HG02885 (cell line): ENCODE measurements around the gene OR10K2.
"Not testable (repeated sequence)": the region's sequence is repeated elsewhere in the genome, so short reads cannot be mapped to it uniquely, and the experiment has no call there.

ENCODE experiments used
- ATAC-seq: cut with Tn5 transposase; IDR thresholded peaks from one replicate; pipeline ENCODE4 v1.9.1; 2021; ENCODE audit warnings: mild to moderate bottlenecking; ENCODE audit not compliant: unreplicated experiment, poor library complexity

The OR10K2 gene

DNA sequence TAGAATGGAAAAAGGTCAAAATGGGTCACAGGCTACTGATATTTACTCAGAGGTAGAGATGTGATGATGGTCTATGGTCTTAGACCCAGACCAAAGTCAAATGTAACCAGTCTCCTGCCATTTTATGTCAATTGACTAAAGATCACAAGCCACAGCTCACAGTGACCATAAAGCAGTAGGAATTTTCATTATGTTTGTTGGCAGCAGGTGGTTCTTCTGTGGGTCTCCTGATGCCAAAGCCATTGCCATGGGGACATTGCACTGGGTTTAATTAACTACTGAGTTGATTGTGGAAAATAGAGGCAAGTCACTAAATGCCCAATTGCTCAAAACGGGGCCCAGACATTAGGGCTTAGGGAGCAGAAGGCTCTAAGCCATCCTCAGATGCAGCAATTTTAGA lies at the start of gene OR10K2:
TSS of gene OR10K2 (minus strand) at position 101 of the 400 bp plus-strand sequence. CDS start 5,371 bp downstream, outside the sequence.
- ATAC-seq, result no peak

DNA sequence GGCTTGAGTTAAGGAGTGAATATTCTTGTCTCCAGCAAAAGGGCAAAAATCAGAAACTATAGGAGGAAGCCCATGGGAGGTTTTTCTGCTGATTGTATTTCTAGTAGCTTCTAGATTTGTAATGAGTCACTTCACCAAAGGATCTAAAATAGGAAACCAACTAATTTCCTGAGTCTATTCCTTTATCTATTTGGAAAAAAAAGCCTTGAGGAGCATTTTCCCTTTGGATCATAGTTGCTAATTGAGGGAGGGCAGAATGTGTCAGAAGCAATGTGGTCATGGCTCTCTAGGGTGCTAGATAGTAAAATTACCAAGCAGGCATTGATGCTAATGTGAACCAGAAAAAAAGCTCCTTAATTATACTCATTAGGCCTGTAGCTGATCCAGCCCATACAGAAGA lies 45.9 kb upstream of the OR10K2 start, which contains the start of gene OR10R2:
TSS of gene OR10R2 (plus strand) at position 301 of the 400 bp plus-strand sequence. CDS start 106 bp downstream, outside the sequence.
- no peak for ATAC-seq

- ATAC-seq, result no peak
Observed at GRCh38 chr1:158461534-158461933, 35.5 kb upstream of the OR10K2 start, which contains the start of gene OR10K1. Gene OR10K1 (plus strand): TSS chr1:158461834. CDS start chr1:158465562, 3,728 bp downstream.

GRCh38 chr1:158458263-158458662 lies 32.2 kb upstream of the OR10K2 start:
- ATAC-seq, result no peak

- ATAC-seq, result no peak
Observed at GRCh38 chr1:158457246-158457645, 31.2 kb upstream of the OR10K2 start.

DNA sequence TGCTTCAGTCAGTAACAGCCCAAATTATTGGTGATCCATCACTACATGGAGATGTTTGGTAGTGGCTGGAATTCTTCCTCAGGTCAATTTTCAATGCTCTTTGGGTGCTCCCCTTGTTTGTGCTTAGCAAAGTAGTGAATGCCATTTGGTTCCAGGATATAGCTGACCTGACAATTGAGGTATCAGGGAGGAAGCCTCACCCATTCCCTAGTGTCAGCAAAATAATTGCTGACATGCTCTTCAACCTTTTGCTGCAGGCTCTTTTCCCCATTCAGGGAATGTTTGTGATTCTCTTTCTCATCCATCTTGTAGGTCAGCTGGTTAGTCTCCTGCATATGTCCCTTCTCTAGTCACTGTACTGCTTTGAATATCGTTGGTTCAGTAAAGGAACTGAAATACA lies 28.5 kb upstream of the OR10K2 start:
- ATAC-seq, result no peak

DNA sequence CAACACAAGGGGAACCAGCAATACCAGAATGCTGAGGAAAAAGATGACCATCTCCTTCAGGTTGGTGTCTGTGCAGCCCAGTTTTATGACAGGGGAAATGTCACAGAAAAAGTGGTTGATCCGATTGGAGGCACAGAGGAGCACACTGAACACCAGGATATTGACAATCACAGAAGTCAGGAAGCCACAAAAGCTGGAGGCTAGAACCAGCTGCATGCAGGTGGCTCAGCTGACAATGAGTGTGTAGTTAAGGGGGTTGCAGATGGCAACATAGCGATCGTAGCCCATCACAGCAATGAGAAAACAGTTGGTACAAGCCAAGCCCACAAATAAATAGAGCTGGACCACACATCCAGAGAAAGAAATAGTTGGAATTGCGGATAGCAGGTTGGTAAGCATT lies 19.3 kb upstream of the OR10K2 start:
- no peak for ATAC-seq

GRCh38 chr1:158434741-158435140 lies 8.7 kb upstream of the OR10K2 start:
- no peak for ATAC-seq

DNA sequence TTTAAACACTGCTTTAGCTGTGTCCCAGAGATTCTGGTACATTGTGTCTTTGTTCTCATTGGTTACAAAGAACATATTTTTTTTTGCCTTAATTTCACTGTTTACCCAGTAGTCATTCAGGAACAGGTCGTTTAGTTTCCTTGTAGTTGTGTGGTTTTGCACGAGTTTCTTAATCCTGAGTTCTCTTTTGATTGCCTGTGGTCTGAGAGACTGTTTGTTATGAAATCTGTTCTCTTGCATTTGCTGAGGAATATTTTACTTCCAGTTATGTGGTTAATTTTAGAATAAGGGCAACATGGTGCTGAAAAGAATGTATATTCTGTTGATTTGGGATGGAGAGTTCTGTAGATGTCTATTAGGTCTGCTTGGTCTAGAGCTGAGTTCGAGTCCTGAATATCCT lies 4.1 kb upstream of the OR10K2 start:
- ATAC-seq, result not testable (repeated sequence)

DNA sequence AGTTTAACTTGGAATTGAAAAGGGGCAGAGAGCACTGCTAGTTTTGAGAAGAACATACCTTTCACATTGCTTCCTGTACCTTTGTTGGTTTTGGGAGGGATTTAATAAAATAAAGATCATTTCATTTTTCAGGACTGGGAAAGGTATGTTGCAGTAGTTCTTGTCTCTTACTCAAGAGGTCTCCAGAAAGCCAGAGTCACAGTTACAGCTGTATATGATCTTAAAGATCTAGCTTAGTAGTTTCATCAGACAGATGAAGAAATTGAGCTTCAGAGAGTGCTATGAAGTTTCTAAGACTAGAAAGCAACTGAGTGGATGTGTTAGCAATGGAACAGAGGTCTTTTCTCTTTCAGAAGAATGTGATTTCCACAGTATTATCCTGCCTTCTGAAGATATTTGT lies 1.0 kb downstream of the OR10K2 start:
- no peak for ATAC-seq

DNA sequence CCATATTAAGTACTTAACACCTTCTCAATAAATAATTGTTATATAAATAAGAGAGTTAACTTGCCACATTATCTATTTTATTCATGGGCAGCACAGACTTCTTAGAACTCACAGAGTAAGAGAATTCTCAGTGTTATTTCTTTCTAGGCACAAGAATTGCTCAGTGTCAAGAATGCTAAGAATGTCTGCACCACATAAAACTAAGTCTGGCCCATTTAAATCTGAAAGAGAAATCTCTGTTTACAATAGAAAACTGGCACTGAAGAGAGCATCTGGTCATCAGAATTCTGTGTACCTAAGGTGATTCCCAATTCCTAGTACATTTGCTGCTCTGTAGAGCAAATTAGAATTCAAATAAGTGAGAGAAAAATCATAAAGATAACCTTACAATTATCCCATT lies 3.8 kb downstream of the OR10K2 start:
- no peak for ATAC-seq

GRCh38 chr1:158417586-158417985 lies 8.5 kb downstream of the OR10K2 start:
- no peak for ATAC-seq

GRCh38 chr1:158414651-158415345 lies 11.2 kb downstream of the OR10K2 start:
- ATAC-seq, result no peak

DNA sequence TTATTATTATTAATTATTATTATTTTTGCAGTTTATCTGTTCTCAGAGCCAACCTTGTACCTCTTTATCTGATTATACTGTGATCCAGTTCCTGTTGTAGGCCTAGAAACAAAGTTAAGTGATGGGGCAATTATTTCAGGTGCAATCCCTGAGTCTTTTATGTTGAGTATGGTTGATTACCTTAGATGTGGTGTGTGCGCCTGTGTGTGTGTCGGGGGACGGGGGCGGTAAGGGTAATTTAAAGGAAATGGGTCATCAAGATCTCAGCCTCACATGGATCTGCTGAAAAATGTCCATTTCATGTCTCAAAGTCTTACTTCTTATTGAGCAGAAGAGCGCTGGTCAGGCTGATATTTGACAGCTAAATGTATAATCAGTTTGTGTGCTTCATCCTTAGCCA lies 18.9 kb downstream of the OR10K2 start:
- ATAC-seq, result no peak

DNA sequence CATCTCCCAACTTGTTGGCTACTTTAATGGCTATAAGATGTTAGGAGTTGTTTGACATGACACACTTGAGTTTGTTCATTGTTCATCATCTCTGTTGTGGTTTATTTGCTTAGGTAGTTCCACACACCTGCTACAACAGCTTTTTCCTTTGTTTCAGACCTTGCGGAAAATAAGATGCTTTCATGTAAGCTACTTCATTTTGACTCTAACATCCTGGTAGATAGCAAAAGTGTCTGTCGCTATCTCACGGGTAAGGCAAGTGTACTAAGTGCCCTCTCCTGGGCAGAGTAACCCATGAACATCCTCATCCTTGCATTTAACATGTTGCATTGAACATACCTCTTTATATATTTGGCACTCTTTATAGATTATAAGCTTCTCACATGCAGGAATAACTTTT lies 25.2 kb downstream of the OR10K2 start:
- no peak for ATAC-seq

DNA sequence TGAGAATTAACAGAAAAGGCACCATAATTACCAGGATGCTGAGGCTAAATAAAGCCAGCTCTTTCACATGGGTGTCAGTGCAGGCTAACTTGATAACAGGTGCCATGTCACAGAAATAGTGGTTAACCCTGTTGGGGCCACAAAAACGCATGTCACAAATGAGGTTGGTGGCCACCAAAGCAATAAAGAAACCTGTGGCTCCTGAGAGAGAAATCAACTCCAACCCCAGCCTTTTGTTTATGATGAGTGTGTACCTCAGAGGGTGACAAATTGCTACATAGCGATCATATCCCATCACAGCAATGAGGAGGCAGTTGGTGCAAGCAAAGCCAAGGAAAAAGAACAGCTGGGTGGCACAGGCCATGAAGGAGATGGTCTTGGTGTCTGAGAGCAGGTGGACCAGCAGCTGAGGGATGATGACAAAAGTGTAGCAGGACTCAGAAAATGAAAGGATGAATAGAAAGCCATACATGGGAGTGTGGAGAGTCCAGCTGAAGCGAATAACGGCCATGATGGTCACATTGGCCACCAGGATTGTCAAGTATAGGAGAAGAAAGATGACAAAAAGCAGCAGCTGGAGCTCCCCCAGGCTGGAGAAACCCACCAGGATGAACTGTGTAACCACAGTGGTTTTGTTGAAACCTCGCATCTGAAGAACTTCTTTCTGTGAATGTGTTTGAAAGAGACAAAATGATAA lies 27.1 kb downstream of the OR10K2 start, which contains the start of gene OR10T2:
TSS of gene OR10T2 (minus strand) at position 649 of the 697 bp plus-strand sequence. CDS start at position 649, 0 bp downstream.
- ATAC-seq, result no peak

GRCh38 chr1:158396646-158397045 lies 29.4 kb downstream of the OR10K2 start:
- no peak for ATAC-seq

GRCh38 chr1:158393476-158393875 lies 32.6 kb downstream of the OR10K2 start:
- ATAC-seq, result no peak

GRCh38 chr1:158391099-158391498 lies 34.9 kb downstream of the OR10K2 start:
- ATAC-seq, result no peak

- ATAC-seq, result no peak
Observed at GRCh38 chr1:158390331-158390730, 35.7 kb downstream of the OR10K2 start.

DNA sequence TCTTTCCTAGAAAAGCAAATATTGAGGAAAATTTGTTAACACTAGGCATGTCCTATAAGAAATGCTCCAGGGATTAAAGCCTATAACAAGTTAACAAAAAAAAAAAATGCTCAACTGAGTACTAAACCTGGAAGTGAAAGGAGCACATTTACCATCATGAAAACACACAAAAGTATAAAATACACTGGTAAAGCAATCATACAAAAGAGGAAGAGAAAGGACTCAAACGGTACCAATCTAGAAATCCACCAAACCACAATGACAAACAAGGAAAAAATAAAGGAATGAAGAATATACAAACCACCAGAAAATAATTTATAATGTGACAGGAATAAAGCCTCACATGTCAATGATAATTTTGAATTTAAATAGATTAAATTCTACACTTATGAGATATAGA lies 51.2 kb downstream of the OR10K2 start:
- ATAC-seq, result no peak
